Measurements from ENCODE around the gene NAXE.
"Not testable (repeated sequence)": the region's sequence is repeated elsewhere in the genome, so short reads cannot be mapped to it uniquely, and the experiment has no call there.

Gene NAXE

GRCh38 chr1:156624814-156625435, 33.3 kb downstream of the NAXE start:
- DNase-seq, result no peak

- no peak for DNase-seq
Measured at GRCh38 chr1:156625436-156626078, 34.0 kb downstream of the NAXE start.

- no peak for DNase-seq
Measured at GRCh38 chr1:156626079-156626438, 34.5 kb downstream of the NAXE start.

- DNase-seq, result no peak
Measured at GRCh38 chr1:156627313-156627880, 35.8 kb downstream of the NAXE start.

GRCh38 chr1:156629823-156630449, 38.4 kb downstream of the NAXE start:
- DNase-seq, result no peak

- not testable (repeated sequence) for DNase-seq
Measured at GRCh38 chr1:156631152-156631551, 39.6 kb downstream of the NAXE start.

- DNase-seq, result no peak
Measured at GRCh38 chr1:156632355-156632754, 40.8 kb downstream of the NAXE start.

- DNase-seq, result no peak
Measured at GRCh38 chr1:156638189-156638985, 46.8 kb downstream of the NAXE start.

GRCh38 chr1:156639601-156640101, 48.1 kb downstream of the NAXE start:
- no peak for DNase-seq

GRCh38 chr1:156640842-156641706, 49.5 kb downstream of the NAXE start:
- no peak for DNase-seq

- no peak for DNase-seq
Measured at GRCh38 chr1:156641761-156642264, 50.2 kb downstream of the NAXE start, which contains the start of gene BCAN. TSS of gene BCAN (plus strand) at chr1:156642117. CDS start at chr1:156646055, 3,938 bp downstream.

- DNase-seq, result no peak
Measured at GRCh38 chr1:156642265-156643048, 50.9 kb downstream of the NAXE start.

- DNase-seq, result no peak
Measured at GRCh38 chr1:156643049-156643777, 51.6 kb downstream of the NAXE start.

- no peak for DNase-seq
Measured at GRCh38 chr1:156643778-156644092, 52.2 kb downstream of the NAXE start.
